ENCODE results near the gene INTS3. TPM values are rescaled to one million over a fixed set of nuclear protein-coding genes. Genes with fewer than 3 reads are reported as not detected.

INTS3 gene
- total RNA-seq, 2 experiments from 2014 or later: 53.7 to 54.5 TPM

DNA sequence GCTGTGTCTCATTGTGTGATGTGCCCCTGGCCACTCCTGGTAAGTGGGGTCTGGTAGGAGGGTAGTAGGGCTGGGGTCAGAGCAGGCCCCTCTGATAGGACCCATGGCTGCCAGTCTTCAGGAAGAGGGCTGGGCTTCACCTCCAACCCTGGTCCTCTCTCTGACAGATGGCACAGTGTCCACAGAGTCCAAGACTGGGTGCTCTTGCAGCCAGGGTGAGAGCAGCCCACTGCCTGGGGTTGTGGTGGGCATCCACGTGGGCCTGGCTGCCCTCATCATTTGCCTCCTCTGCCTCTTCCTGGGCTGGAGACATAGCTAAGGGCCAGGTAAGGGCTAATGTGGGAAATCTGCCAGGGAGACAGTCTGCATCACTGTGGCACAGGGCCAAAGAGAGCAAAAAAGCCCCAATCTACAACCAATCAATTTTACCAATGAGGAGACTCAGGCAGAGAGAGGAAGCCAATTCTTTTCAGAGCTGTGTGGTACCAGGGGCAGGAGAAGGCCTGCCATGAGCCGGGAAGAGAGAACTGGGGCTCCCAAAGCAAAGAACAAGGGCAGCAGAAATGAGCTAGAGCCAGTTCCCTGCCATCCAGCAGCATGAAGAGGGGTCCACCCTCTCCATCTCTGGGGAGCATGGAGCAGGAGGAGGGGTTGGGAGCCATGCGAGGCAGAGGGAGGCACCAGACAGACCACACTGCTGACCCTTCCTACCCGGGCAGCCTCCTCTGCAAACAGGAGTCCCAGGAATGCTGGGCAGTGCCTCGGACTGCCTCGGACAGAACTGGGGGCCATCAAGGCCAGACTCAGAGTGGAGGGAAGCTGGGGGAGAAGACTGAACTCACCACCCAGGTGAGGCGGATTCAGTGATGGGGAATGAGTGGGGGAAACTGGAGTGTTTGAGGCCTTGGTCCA, 74.2 kb downstream of the INTS3 start:
- POLR2A ChIA-PET: interaction anchor here (0.6 to 1.5 kb wide), 6 partner anchors 9 to 188 kb away, joined by 3 to 5 read pairs (median 3); no protein-coding TSS in a partner anchor
- no peak for ATAC-seq

DNA sequence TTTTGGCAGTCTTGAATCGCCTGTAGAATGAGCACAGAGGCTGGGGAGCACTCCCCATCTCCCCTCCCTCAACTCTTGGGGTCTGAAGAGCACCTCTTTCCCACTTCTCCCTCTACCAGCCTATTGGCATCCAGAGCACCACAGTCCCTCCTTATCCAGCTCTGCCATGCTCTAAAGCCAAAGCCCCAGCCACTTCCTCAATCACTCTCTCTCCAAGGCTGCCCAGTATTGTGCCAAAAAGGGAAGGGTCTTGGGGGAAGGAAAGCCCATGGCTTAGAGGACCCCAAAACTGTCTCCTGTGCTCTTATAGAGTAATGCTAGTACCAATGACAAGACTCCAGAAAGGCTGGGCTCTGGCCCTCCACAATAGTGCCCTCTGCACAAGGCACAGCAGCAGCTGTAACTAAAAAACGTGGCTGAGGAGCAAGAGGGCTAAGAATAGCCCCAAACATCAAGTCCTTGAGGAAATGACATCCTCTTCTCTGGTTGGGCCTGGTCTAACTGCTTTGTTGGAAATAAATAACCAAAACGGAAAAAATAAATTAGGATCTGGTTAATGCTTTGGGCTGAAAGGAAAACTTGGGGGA, 75.7 kb downstream of the INTS3 start:
- Mint-ChIP-seq H3K27me3 (ENCODE audit: low read depth) (no peaks in the 10 kb centered on the region), H3K4me1 (ENCODE audit: low read depth) (peaks cover 54% of the 10 kb centered on the region), H3K36me3 (ENCODE audit: low read depth) (peaks cover 38% of the 10 kb centered on the region), H3K4me3 (no peak overlapping the region), H3K9me3 (ENCODE audit: insufficient read depth) (no peaks in the 10 kb centered on the region), H3K27ac (peak overlapping the region; percentile 65)
- no peak for ATAC-seq
- DNase-seq: no peak
- ChIA-PET POLR2A (interaction anchor here (0.6 to 1.0 kb wide), 2 partner anchors 80 to 142 kb away, joined by 3 read pairs; no protein-coding TSS in a partner anchor), CTCF (interaction anchor here (0.9 to 5.9 kb wide), 6 partner anchors 20 to 182 kb away, joined by 4 to 32 read pairs (median 5); partner anchors contain the start of genes DENND4B and RAB13)

More for the DNA sequence above, 74.2 kb downstream of the INTS3 start:
- peak overlapping the region; percentile 39 for H3K27ac Mint-ChIP-seq
- H3K4me3 Mint-ChIP-seq: no peak overlapping the region
- CTCF ChIA-PET: interaction anchor here (1.4 to 5.9 kb wide), 4 partner anchors 19 to 184 kb away, joined by 4 to 32 read pairs (median 6); partner anchors contain the start of genes DENND4B and RAB13
- no peaks in the 10 kb centered on the region for H3K9me3 Mint-ChIP-seq (ENCODE audit: insufficient read depth)
- no peak for DNase-seq
- H3K27me3 Mint-ChIP-seq (ENCODE audit: low read depth): no peaks in the 10 kb centered on the region
- H3K4me1 Mint-ChIP-seq (ENCODE audit: low read depth): peaks cover 66% of the 10 kb centered on the region
- H3K36me3 Mint-ChIP-seq (ENCODE audit: low read depth): peaks cover 29% of the 10 kb centered on the region

DNA sequence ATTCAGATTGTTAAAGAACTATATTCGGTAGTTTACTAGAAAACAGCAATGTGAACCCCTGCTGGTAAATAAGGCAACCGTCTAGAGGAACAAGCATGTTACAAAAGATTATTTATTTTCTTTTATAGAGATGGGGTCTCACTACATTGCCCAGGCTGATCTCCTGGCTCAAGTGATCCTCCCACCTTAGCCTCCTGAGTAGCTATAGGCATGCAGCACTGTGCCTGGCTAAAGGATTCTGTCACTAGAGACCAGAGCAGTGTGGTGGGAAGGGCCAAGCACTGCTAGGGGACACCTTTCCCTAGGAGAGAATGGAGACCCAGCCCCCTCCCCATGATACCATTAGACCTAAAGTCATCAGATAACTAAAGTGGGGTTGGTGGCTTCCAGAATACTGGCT, 76.3 kb downstream of the INTS3 start:
- no peaks in the 10 kb centered on the region for H3K27me3 Mint-ChIP-seq (ENCODE audit: low read depth)
- DNase-seq (no peak), ATAC-seq (no peak)
- H3K27ac Mint-ChIP-seq: peak overlapping the region; percentile 75
- H3K4me1 Mint-ChIP-seq (ENCODE audit: low read depth): peaks cover 54% of the 10 kb centered on the region
- no peak overlapping the region for H3K4me3 Mint-ChIP-seq
- H3K9me3 Mint-ChIP-seq (ENCODE audit: insufficient read depth): no peaks in the 10 kb centered on the region
- CTCF ChIA-PET: interaction anchor here (0.9 to 5.9 kb wide), 7 partner anchors 12 to 182 kb away, joined by 3 to 32 read pairs (median 5); partner anchors contain the start of genes DENND4B and RAB13
- H3K36me3 Mint-ChIP-seq (ENCODE audit: low read depth): peaks cover 41% of the 10 kb centered on the region
- POLR2A ChIA-PET: interaction anchor here (0.6 to 1.0 kb wide), 3 partner anchors 17 to 186 kb away, joined by 3 read pairs; partner anchors contain the start of gene JTB

DNA sequence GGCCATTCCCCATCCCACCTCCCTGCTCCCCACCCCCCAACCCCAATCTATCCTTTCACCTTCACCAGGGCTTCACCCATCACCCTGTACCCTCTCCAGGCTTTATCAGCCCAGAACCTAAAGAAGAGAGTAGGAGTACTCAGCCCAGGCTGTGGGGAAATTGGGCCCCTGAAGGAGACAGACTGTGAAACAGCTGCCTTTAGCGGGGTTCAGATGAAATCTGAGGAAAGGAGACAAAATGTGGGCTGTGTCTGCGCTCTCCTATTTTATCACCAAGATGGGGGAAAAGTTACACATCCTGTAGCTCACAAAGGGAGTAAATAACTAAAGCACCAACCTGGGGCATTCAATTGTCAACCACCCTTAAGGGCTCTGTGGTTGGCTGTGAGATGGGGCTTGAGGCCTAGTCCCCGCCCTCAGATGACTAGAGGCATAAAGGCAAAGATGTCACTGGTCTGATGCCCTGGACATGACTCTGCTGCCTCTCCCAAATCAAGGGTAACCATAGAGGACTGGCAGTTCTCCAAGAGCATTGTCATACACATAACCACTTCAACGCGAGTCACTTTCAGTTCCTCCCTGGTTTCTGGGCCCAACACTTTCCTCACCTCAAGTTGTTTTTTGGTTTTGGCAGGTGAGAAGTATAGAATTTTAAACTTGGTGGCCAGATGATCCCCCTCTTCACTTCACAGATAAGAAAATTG, 77.3 kb downstream of the INTS3 start:
- Mint-ChIP-seq H3K27ac (peak overlapping the region; percentile 82), H3K36me3 (ENCODE audit: low read depth) (peaks cover 52% of the 10 kb centered on the region), H3K9me3 (ENCODE audit: insufficient read depth) (no peaks in the 10 kb centered on the region), H3K4me3 (peak overlapping the region; percentile 7), H3K27me3 (ENCODE audit: low read depth) (no peaks in the 10 kb centered on the region), H3K4me1 (ENCODE audit: low read depth) (peaks cover 54% of the 10 kb centered on the region)
- ATAC-seq (peak; percentile 93), DNase-seq (peak; percentile 84)
- CTCF ChIA-PET: interaction anchor here (0.9 to 5.9 kb wide), 10 partner anchors 8 to 181 kb away, joined by 3 to 32 read pairs (median 4); partner anchors contain the start of genes DENND4B and RAB13
- POLR2A ChIA-PET: interaction anchor here (0.7 to 1.2 kb wide), 5 partner anchors 13 to 185 kb away, joined by 3 to 5 read pairs (median 3); no protein-coding TSS in a partner anchor

DNA sequence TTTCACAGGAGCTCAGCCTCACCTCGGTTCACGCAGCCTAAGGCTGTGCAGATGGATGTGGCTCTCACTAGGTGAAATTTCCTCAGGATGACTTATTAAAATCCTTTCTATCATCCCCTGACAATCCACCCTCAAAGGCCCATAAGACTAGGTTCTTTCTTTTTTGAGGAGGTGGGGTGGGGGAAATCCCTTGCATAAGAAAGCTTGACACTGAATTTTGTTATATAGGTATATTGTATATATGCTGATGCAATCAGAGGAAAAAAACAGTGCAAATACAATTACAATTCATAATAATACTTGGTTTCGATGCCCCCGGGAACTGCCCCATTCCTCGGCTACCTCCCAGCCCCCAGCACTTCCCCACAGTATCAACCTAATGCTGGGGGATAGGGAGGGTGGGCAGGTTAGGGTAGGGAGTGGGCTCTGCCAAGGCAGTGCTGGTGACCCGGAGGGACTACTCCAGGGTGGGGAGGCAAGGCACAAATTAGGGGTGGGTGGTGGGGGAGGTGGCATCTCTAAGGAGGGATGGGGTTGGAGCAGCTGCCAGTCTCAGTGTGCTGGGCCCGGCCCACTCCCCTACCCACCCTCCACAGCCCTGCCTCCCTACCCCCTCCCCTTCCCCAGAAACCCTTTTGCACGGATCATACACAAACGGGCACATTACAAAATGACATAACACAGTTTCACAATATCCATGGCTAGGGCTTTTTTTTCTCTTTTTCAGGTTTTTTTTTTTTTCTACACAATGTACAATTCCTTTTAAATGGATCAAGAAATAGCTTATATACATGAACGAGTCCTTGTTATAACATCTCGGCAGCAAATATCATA, 78.3 kb downstream of the INTS3 start:
- Mint-ChIP-seq H3K4me3 (peak overlapping the region; percentile 7), H3K27ac (peak overlapping the region; percentile 82), H3K9me3 (ENCODE audit: insufficient read depth) (no peaks in the 10 kb centered on the region), H3K27me3 (ENCODE audit: low read depth) (no peaks in the 10 kb centered on the region), H3K4me1 (ENCODE audit: low read depth) (peaks cover 54% of the 10 kb centered on the region), H3K36me3 (ENCODE audit: low read depth) (peaks cover 53% of the 10 kb centered on the region)
- DNase-seq (no peak), ATAC-seq (peak; percentile 39)
- ChIA-PET CTCF (interaction anchor here (0.8 to 2.1 kb wide), 7 partner anchors 8 to 181 kb away, joined by 3 to 7 read pairs (median 3); partner anchors contain the start of genes DENND4B, GATAD2B and RAB13), POLR2A (interaction anchor here (0.7 to 1.2 kb wide), 3 partner anchors 116 to 184 kb away, joined by 3 read pairs; no protein-coding TSS in a partner anchor)

DNA sequence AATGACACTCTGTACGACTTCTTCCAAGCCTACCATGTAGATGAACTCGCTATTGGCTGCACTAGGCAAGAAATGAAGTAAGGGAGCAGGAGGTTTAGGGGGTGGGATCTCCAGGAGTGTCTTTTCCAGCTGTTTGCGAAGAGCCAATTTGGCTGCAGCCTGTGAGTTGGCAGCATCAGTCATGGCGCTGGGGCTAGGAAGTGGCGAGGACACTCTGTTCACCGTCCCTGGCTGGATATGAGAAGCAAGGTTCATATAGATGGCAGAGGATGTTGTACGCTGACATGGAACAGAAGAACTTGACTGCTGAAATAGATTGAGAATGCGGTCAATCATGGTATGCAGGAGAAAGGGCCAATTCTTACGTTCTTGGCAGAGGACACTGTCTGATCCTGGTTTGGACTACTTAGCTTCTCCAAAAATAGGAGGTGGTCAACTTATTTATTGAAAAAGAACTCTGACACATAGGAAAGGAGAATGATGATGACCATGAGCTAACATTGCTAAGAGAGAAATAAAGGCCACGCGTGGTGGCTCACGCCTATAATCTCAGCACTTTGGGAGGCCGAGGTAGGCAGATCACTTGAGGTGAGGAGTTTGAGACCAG, 88.5 kb downstream of the INTS3 start:
- POLR2A ChIA-PET: no interaction called here
- Mint-ChIP-seq H3K9me3 (ENCODE audit: insufficient read depth) (no peaks in the 10 kb centered on the region), H3K4me3 (no peak overlapping the region), H3K36me3 (ENCODE audit: low read depth) (peaks cover 58% of the 10 kb centered on the region), H3K4me1 (ENCODE audit: low read depth) (peaks cover 2% of the 10 kb centered on the region), H3K27ac (no peak overlapping the region), H3K27me3 (ENCODE audit: low read depth) (no peaks in the 10 kb centered on the region)
- CTCF ChIA-PET: interaction anchor here (1.2 to 2.0 kb wide), 3 partner anchors 11 to 105 kb away, joined by 4 to 14 read pairs (median 4); no protein-coding TSS in a partner anchor
- ATAC-seq: no peak
- no peak for DNase-seq

DNA sequence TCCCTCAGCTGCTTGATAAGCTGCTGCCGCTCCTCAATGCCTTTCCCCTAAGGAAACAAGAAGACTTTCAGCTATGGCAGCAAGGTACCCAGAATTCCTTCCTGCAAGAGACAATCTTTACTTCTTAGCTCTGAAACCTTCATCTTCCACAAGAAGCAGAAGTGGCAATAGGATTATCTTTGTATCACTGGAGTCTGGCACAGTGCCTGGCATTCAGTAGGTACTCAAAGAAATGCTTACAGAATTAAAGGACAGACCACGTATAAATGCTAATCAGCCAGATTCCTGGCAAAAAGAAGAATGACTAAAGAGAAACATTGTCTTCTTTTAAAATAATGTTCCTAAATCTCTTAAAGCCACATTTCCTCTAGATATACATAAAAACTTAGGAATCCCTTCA, 91.0 kb downstream of the INTS3 start:
- peaks cover 42% of the 10 kb centered on the region for H3K36me3 Mint-ChIP-seq (ENCODE audit: low read depth)
- no peak overlapping the region for H3K27ac Mint-ChIP-seq
- H3K4me3 Mint-ChIP-seq: no peak overlapping the region
- DNase-seq: no peak
- H3K9me3 Mint-ChIP-seq (ENCODE audit: insufficient read depth): no peaks in the 10 kb centered on the region
- POLR2A ChIA-PET: no interaction called here
- no peak for ATAC-seq
- H3K27me3 Mint-ChIP-seq (ENCODE audit: low read depth): no peaks in the 10 kb centered on the region
- CTCF ChIA-PET: interaction anchor here (1.4 to 7.2 kb wide), 2 partner anchors 8 to 168 kb away, joined by 3 to 32 read pairs; partner anchors contain the start of gene RAB13
- peaks cover 2% of the 10 kb centered on the region for H3K4me1 Mint-ChIP-seq (ENCODE audit: low read depth)

Small RNA genes lying within 50 kb of the gene (microRNA-seq; reads per million reads assigned to microRNA genes)
- gene MIR8083: not detected

Other genes with a start within 250 kb of the INTS3 start
- 100 to 1,000 TPM; 425 to 431 TPM for gene S100A6, start 192.1 kb upstream of the INTS3 start, total RNA-seq
- gene S100A5, start 187.1 kb upstream of the INTS3 start, total RNA-seq: 1 to 10 TPM; 1.8 to 1.9 TPM
- gene S100A4, start 182.2 kb upstream of the INTS3 start, total RNA-seq: 100 to 1,000 TPM; 628 to 665 TPM
- not detected for gene S100A3, start 178.8 kb upstream of the INTS3 start, total RNA-seq
- under 1 TPM in 1 of 2 experiments, not detected in 1; 0.63 TPM for gene S100A2, start 162.2 kb upstream of the INTS3 start, total RNA-seq
- not detected for gene S100A16, start 114.9 kb upstream of the INTS3 start, total RNA-seq
- gene S100A14, start 111.7 kb upstream of the INTS3 start, total RNA-seq: not detected
- 1 to 10 TPM; 6.2 to 7.0 TPM for gene S100A13, start 100.5 kb upstream of the INTS3 start, total RNA-seq
- gene S100A1, start 99.6 kb upstream of the INTS3 start, total RNA-seq: not detected
- gene CHTOP, start 94.0 kb upstream of the INTS3 start, total RNA-seq: 10 to 100 TPM; 81.9 to 82.0 TPM
- 10 to 100 TPM; 36.5 to 37.7 TPM for gene SNAPIN, start 69.3 kb upstream of the INTS3 start, total RNA-seq
- 100 to 1,000 TPM; 211 to 215 TPM for gene ILF2, start 57.1 kb upstream of the INTS3 start, total RNA-seq
- gene NPR1, start 49.4 kb upstream of the INTS3 start, total RNA-seq: not detected
- 10 to 100 TPM; 41.1 to 50.1 TPM for gene SLC27A3, start 47.4 kb downstream of the INTS3 start, total RNA-seq
- 10 to 100 TPM; 70.2 to 71.7 TPM for gene GATAD2B, start 194.9 kb downstream of the INTS3 start, total RNA-seq
- gene DENND4B, start 218.7 kb downstream of the INTS3 start, total RNA-seq: 100 to 1,000 TPM; 140 to 143 TPM
- 100 to 1,000 TPM in 1 of 2 experiments, 10 to 100 TPM in 1; 85.1 to 104 TPM for gene CRTC2, start 230.6 kb downstream of the INTS3 start, total RNA-seq
- gene SLC39A1, start 235.5 kb downstream of the INTS3 start, total RNA-seq: 10 to 100 TPM; 35.7 to 36.5 TPM
- 1 to 10 TPM; 5.7 to 9.0 TPM for gene CREB3L4, start 239.9 kb downstream of the INTS3 start, total RNA-seq
- 100 to 1,000 TPM; 133 to 140 TPM for gene JTB, start 249.6 kb downstream of the INTS3 start, total RNA-seq